Tibial artery (tissue), 4 donors: Measurements from ENCODE around the gene SPTA1.

Experiments used
- DNase-seq, 2 donors: peaks; one replicate each; pipeline ENCODE4 v3.0.0-alpha.2; 2019
- H3K27ac ChIP-seq, 2 donors: fragments of 200-600 bp; sonication (generic) in 1 of 2; 1 replicate in 1 of 2; 2 replicates in 1 of 2; pipeline ENCODE4 v1.5.1; 2018 to 2019; ENCODE audit warnings: mild to moderate bottlenecking in 1 of 2
- H3K27me3 ChIP-seq, 2 donors: fragments of 200-600 bp; sonication (generic) in 1 of 2; one replicate each; pipeline versions ENCODE4 v1.5.1 to v1.6.0; 2016 to 2019
- H3K36me3 ChIP-seq, 3 donors: fragments of 200-600 bp; sonication (generic) in 2 of 3; one replicate each; pipeline ENCODE4 v1.5.1; 2016 to 2019; ENCODE audit warnings: mild to moderate bottlenecking in 2 of 3
- H3K4me1 ChIP-seq, 4 donors: fragments of 200-600 bp; sonication (generic) in 2 of 4; 1 replicate in 3 of 4; 2 replicates in 1 of 4; pipeline ENCODE4 v1.5.1; 2016 to 2019
- H3K4me3 ChIP-seq, 2 donors: fragments of 200-600 bp; sonication (generic) in 1 of 2; 1 replicate in 1 of 2; 2 replicates in 1 of 2; pipeline ENCODE4 v1.5.1; 2018 to 2019; ENCODE audit warnings: mild to moderate bottlenecking in 2 of 2
- H3K9me3 ChIP-seq, 3 donors: fragments of 200-600 bp; sonication (generic) in 1 of 3; one replicate each; pipeline ENCODE4 v1.5.1; 2016 to 2019
- intact Hi-C: fragments of 100-400 bp; cut with DNase I; formaldehyde crosslinking; loops from one replicate; pipeline ENCODE4 v1.15.0; 2023; ENCODE audit warnings: low total_unique reads
- TF ChIP-seq, protein P1 (sequence below), 2 experiments: fragments of 200-600 bp in 1 of 2; fragments of 450-650 bp in 1 of 2; IDR thresholded peaks; one replicate each; pipeline ENCODE4 v1.5.1; 2017 to 2019; ENCODE audit warnings: antibody characterized with exemption in 2 of 2, mild to moderate bottlenecking in 1 of 2, moderate library complexity in 1 of 2

Gene SPTA1

DNA sequence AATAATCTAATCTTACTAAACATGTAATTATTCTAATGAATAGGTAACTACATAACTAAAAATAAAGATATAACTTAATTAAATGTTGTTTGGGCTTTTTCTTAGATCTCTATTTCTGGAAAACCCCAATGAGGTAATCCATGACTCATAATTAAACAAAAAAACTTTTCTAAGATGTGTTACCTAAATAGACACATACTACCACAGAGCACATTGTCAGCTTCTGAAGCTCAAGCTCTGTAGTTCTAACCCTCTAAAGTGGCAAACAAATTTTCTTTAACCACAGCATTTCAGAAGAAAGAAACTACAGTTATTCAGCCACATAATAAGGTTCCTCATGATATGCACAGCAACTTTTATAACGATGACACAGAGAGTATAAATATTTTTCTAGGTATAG lies 29.8 kb upstream of the SPTA1 start:
- intact Hi-C loops = no loop called here
- Histone ChIP-seq H3K27ac (no peak overlapping the region), H3K9me3 (no peaks in the 10 kb centered on the region), H3K27me3 (no peaks in the 10 kb centered on the region), H3K4me3 (no peak overlapping the region), H3K36me3 (no peaks in the 10 kb centered on the region), H3K4me1 (no peaks in the 10 kb centered on the region)
- TF ChIP-seq, protein P1, sequence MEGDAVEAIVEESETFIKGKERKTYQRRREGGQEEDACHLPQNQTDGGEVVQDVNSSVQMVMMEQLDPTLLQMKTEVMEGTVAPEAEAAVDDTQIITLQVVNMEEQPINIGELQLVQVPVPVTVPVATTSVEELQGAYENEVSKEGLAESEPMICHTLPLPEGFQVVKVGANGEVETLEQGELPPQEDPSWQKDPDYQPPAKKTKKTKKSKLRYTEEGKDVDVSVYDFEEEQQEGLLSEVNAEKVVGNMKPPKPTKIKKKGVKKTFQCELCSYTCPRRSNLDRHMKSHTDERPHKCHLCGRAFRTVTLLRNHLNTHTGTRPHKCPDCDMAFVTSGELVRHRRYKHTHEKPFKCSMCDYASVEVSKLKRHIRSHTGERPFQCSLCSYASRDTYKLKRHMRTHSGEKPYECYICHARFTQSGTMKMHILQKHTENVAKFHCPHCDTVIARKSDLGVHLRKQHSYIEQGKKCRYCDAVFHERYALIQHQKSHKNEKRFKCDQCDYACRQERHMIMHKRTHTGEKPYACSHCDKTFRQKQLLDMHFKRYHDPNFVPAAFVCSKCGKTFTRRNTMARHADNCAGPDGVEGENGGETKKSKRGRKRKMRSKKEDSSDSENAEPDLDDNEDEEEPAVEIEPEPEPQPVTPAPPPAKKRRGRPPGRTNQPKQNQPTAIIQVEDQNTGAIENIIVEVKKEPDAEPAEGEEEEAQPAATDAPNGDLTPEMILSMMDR (IDR thresholded peaks at IDR 0.05) = no peak
- DNase-seq = no peak

DNA sequence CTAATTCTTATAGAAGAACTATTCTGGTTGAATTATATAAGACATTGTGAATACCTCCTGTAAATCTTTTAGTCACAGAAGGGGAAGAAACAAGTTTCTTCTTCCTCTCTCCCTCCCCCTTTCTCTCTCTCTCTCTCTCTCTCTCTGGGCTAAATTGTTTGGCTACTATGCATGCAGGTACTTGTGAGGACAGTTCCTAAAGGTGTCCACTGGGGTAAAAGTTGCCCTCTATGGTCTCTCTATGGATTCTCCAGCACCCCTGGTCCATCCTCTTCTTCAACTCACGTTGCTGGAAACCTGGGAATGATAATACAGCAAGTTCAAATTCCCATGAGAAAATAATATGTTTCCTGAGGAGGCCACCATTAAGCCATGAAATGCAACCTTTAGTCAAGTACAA lies 28.2 kb upstream of the SPTA1 start:
- TF ChIP-seq, protein P1 (IDR thresholded peaks at IDR 0.05) = no peak
- no peak for DNase-seq
- Histone ChIP-seq H3K27me3 (no peaks in the 10 kb centered on the region), H3K9me3 (no peaks in the 10 kb centered on the region), H3K36me3 (no peaks in the 10 kb centered on the region), H3K4me3 (no peak overlapping the region), H3K27ac (no peak overlapping the region), H3K4me1 (no peaks in the 10 kb centered on the region)
- intact Hi-C loops = no loop called here

DNA sequence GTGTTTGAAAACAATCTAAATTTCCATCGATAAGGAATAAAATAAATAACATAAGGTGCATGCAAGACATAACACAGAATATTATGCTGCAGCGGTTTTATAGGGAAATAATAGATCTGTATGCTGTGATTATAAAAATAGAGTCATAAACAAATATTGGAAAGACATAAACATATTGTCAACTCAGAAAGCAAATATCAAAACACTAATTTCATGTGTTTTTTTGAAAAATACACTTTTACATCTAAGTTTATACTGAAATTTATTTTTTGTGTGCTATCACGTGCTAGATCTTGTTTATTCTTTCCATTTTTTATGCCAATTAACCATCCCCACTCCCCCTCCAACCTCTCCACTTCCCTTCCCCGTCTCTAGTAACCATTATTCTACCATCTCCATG lies 24.6 kb upstream of the SPTA1 start:
- TF ChIP-seq, protein P1 (IDR thresholded peaks at IDR 0.05) = no peak
- DNase-seq = no peak
- no peaks in the 10 kb centered on the region for H3K36me3 ChIP-seq
- H3K4me3 ChIP-seq = no peak overlapping the region
- H3K4me1 ChIP-seq = no peaks in the 10 kb centered on the region
- no peaks in the 10 kb centered on the region for H3K27me3 ChIP-seq
- intact Hi-C loops = no loop called here
- no peak overlapping the region for H3K27ac ChIP-seq
- H3K9me3 ChIP-seq = no peaks in the 10 kb centered on the region

DNA sequence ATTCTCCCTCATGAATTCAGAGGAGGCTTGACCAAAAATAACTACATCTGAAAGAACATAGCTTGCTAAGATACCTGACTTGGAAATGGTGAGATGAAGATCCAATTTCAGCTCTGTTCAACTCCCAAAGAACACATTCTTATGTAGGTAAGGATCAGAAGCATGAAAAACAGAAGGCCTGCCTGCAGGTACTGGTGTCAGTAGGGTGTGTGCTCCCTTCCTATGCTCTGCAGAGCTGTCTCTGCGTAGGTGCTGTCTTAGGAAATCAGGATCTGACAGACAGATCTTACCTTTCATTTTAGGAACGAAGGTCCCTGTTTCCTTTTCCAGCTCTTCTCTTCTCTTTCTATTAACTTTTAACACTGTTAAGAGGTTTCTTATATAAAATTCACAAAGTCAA lies 19.6 kb upstream of the SPTA1 start:
- Histone ChIP-seq H3K36me3 (no peaks in the 10 kb centered on the region), H3K4me3 (no peak overlapping the region), H3K4me1 (no peaks in the 10 kb centered on the region), H3K27me3 (no peaks in the 10 kb centered on the region), H3K9me3 (no peaks in the 10 kb centered on the region), H3K27ac (no peak overlapping the region)
- intact Hi-C loops = no loop called here
- no peak for DNase-seq
- TF ChIP-seq, protein P1 (IDR thresholded peaks at IDR 0.05) = no peak

DNA sequence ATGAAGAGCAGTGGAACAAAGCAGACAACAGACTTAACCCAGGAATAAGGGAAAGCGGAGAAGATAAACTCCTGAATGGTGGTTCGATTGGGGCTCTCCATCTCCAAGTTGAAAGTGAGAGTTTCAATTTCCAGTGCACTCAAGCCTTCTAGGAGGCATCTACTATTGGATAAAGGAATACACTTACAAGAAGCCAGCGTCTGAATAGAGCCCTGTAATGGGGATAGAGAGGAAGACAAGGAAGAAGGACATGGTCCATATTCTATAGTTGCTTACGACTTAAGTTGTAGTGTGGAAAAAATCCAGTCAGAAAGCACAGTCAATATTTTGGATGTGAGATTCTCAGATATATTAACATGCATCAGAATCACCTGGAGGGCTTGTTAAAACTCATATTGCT lies 14.0 kb upstream of the SPTA1 start, which contains the start of gene OR6K2:
Gene OR6K2 (minus strand): TSS at position 101 of the 400 bp plus-strand sequence. CDS start 0 bp downstream, at position 101.
- H3K27me3 ChIP-seq = no peaks in the 10 kb centered on the region
- H3K36me3 ChIP-seq = no peaks in the 10 kb centered on the region
- no peaks in the 10 kb centered on the region for H3K4me1 ChIP-seq
- H3K9me3 ChIP-seq = no peaks in the 10 kb centered on the region
- no peak within 1 kb of the TSS for H3K4me3 ChIP-seq
- DNase-seq = no peak
- intact Hi-C loops = no loop called here
- no peak within 1 kb of the TSS for H3K27ac ChIP-seq
- TF ChIP-seq, protein P1 (IDR thresholded peaks at IDR 0.05) = no peak

DNA sequence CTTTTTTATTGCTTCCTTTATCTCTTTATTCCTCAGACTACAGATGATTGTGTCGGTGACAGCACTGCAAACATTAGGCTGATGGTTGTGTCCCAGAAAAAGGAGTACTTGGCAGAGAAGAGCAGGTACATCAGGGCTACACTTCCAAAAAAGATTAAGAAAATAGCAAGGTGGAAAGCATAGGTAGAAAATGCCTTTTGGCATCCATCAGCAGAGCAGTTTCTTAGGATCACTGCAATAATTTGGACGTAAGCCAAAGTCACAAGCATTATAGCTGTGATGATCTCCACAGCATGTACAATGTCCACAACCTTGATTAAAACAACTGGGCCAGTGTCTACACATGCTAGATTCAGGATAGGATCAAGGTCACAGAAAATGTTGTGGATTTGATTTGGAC lies 8.1 kb upstream of the SPTA1 start:
- Histone ChIP-seq H3K27ac (no peak overlapping the region), H3K27me3 (no peaks in the 10 kb centered on the region), H3K4me1 (no peaks in the 10 kb centered on the region), H3K4me3 (no peak overlapping the region), H3K36me3 (no peaks in the 10 kb centered on the region), H3K9me3 (no peaks in the 10 kb centered on the region)
- TF ChIP-seq, protein P1 (IDR thresholded peaks at IDR 0.05) = no peak
- DNase-seq = no peak
- intact Hi-C loops = no loop called here
